NB4 (cell line): ENCODE results near the gene IGF1R.

ENCODE experiments used
- CTCF ChIP-seq: IDR thresholded peaks from one replicate; pipeline ENCODE4 v1.5.1; 2012; ENCODE audit warnings: low read depth, low read length
- MYC ChIP-seq: IDR thresholded peaks from 2 replicates; pipeline ENCODE4 v1.6.1; 2011; ENCODE audit warnings: low read depth, low read length
- POLR2A ChIP-seq: IDR thresholded peaks from 2 replicates; pipeline ENCODE4 v1.6.1; 2011; ENCODE audit warnings: mild to moderate bottlenecking; ENCODE audit not compliant: insufficient read length; ENCODE audit errors: extremely low read depth

- TF ChIP-seq CTCF (no peak), POLR2A (no peak), MYC (no peak)
Observed at GRCh38 chr15:98717371-98717770, 69.0 kb downstream of the IGF1R start.
